ACC112 (cell line): ENCODE data around the gene CCNJ.
"Not testable (repeated sequence)": the region's sequence is repeated elsewhere in the genome, so short reads cannot be mapped to it uniquely, and the experiment has no call there.

Experiments
- H2AFZ ChIP-seq: fragments of 200-600 bp; sonication (generic); one replicate; pipeline ENCODE4 v1.6.0; 2017; ENCODE audit warnings: antibody characterized with exemption, low read length; ENCODE audit not compliant: unreplicated experiment
- H3K27ac ChIP-seq: fragments of 200-600 bp; sonication (generic); 2 replicates; pipeline ENCODE4 v1.5.1; 2014; ENCODE audit warnings: low read depth, mild to moderate bottlenecking, antibody characterized with exemption, low read length, moderate library complexity
- H3K27me3 ChIP-seq: fragments of 200-600 bp; sonication (generic); 2 replicates; pipeline ENCODE4 v1.6.1; 2014; ENCODE audit warnings: mild to moderate bottlenecking, antibody characterized with exemption, low read length, moderate library complexity, mixed read lengths; ENCODE audit not compliant: insufficient read depth
- H3K36me3 ChIP-seq: fragments of 200-600 bp; sonication (generic); 2 replicates; pipeline ENCODE4 v1.6.1; 2016; ENCODE audit warnings: mild to moderate bottlenecking, antibody characterized with exemption, low read length, moderate library complexity, mixed read lengths; ENCODE audit not compliant: insufficient read depth
- H3K4me1 ChIP-seq: fragments of 200-600 bp; sonication (generic); one replicate; pipeline ENCODE4 v1.6.1; 2016; ENCODE audit warnings: low read length, mixed read lengths; ENCODE audit not compliant: insufficient read depth, unreplicated experiment, control insufficient read depth
- H3K4me3 ChIP-seq: fragments of 200-600 bp; sonication (generic); 2 replicates; pipeline ENCODE4 v1.5.1; 2014; ENCODE audit warnings: mild to moderate bottlenecking, low read depth, low read length
- H3K79me2 ChIP-seq: fragments of 200-600 bp; sonication (generic); one replicate; pipeline ENCODE4 v1.6.0; 2016; ENCODE audit warnings: low read length; ENCODE audit not compliant: control insufficient read depth, unreplicated experiment, insufficient read depth

Gene CCNJ, protein sequence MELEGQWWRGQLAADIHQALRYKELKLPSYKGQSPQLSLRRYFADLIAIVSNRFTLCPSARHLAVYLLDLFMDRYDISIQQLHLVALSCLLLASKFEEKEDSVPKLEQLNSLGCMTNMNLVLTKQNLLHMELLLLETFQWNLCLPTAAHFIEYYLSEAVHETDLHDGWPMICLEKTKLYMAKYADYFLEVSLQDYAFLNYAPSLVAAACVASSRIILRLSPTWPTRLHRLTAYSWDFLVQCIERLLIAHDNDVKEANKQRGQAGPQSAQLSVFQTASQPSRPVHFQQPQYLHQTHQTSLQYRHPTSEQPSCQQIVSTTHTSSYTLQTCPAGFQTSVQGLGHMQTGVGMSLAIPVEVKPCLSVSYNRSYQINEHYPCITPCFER

DNA sequence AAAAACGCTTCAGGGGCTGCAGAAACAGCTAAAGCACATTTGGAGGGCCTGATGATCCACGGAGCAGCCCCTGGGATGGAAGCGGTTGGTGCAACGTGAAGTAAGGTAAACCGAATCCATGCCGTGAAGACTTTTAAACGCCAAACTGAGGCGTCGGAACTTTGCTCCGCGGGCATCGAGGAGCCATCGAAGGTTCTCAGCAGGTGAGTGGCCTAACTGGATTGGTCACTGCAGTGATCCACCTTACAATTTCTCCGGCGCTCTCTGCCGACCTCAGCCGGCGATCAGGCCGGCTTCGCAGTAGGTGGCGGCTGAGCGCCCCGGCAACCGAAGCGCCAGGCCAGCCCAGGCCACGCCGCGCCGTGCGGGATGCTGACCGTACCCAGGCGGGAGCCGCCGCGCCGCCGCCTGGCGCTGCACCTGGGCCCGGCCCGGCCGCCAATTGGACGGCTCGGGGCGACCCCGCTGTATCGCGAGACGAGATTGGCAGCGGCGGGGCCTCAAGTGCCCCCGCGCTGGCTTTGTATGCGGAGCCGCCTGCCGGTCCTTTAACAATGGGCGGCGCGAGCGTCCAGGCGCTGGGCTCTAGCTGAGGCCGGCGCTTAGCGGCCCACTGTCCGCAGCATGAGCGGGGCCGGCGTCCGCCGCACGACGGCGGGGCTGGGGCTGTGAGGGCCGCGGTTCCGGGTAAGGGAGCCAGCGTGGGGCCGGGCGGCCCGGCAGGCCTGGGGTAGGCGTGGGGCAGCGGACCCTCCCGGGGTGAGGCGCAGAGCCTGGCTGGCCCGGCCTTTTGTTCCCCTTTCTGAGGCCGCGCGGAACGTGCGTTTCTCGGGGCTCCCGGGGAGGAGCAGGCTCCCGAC, at the start of gene CCNJ:
Gene CCNJ (plus strand): TSS at position 551 of the 860 bp plus-strand sequence. CDS start 811 bp downstream, outside the sequence.
- H3K27me3 ChIP-seq, result peaks cover 4% of the 10 kb centered on the region; the same call in 1 of the 2 replicates
- peak within 1 kb of the TSS; percentile 51 for H3K27ac ChIP-seq
- H2AFZ ChIP-seq, result peak within 1 kb of the TSS; percentile 97
- peaks cover 5% of the 10 kb centered on the region for H3K4me1 ChIP-seq
- H3K36me3 ChIP-seq, result no peaks in the 10 kb centered on the region
- peak within 1 kb of the TSS; percentile 92 for H3K4me3 ChIP-seq
- peaks cover 40% of the 10 kb centered on the region for H3K79me2 ChIP-seq

DNA sequence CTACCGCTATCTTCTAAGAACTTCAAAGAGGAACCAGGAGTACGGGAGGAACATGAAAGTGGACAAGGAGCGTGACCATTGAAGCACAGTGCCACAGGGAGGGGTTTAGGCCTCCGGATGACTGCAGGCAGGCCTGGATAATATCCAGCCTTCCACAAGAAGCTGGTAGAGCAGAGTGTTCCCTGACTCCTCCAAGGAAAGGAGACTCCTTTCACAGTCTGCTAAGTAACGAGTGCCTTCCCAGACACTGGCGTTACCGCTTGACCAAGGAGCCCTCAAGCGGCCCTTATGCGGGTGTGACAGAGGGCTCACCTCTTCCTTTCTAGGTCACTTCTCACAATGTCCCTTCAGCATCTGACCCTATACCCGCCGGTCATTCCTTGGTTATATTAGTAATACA, 49.0 kb upstream of the CCNJ start:
- not testable (repeated sequence) for H3K4me3 ChIP-seq, H3K27ac ChIP-seq, H3K79me2 ChIP-seq, H3K4me1 ChIP-seq, H2AFZ ChIP-seq, H3K36me3 ChIP-seq
- H3K27me3 ChIP-seq, result peaks cover 14% of the 10 kb centered on the region

GRCh38 chr10:95998255-95998784, 45.1 kb upstream of the CCNJ start:
- Histone ChIP-seq H2AFZ (no peak overlapping the region), H3K27me3 (no peaks in the 10 kb centered on the region), H3K27ac (no peak overlapping the region), H3K36me3 (no peaks in the 10 kb centered on the region), H3K4me1 (no peaks in the 10 kb centered on the region), H3K79me2 (no peaks in the 10 kb centered on the region), H3K4me3 (no peak overlapping the region)

- no peak overlapping the region for H3K27ac ChIP-seq
- H3K36me3 ChIP-seq, result no peaks in the 10 kb centered on the region
- H3K4me3 ChIP-seq, result no peak overlapping the region
- 0 out of 2 replicates have a peak, but pooled peaks cover 2% of the 10 kb centered on the region for H3K27me3 ChIP-seq
- no peak overlapping the region for H2AFZ ChIP-seq
- no peaks in the 10 kb centered on the region for H3K79me2 ChIP-seq
- H3K4me1 ChIP-seq, result no peaks in the 10 kb centered on the region
These were observed 29.4 kb upstream of the CCNJ start for GRCh38 chr10:96013956-96014355.

DNA sequence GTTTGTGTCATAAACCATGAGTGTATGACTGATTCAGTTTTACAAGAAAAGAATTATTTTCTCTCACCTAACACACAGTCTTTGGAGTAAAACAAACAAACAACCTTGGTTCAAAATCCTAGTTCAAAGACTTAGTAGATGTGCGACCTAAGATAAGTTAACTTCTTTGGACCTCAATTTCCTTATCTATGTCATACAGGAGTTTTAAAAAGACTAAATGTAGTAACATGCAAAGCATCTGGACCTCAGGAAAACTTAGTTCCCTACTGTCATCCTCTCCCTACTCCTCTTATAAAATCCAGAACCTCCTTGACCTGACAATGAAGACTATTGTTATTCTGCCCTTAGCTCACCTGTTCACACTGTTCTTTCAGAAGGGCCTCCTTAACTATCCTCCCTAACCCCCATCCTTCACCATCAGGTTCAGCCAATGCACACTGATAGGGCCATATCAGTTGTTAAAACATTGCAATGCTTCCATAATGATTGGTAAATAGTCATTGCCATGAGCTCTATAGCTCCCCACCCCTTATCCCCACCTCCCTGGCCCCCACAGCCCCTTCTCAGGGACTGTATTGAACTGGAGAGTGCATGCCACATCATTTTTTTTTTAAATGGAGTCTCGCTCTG, 28.8 kb upstream of the CCNJ start:
- no peaks in the 10 kb centered on the region for H3K36me3 ChIP-seq
- no peaks in the 10 kb centered on the region for H3K79me2 ChIP-seq
- no peak overlapping the region for H3K27ac ChIP-seq
- H3K4me1 ChIP-seq, result no peaks in the 10 kb centered on the region
- no peak overlapping the region for H3K4me3 ChIP-seq
- no peak overlapping the region for H2AFZ ChIP-seq
- H3K27me3 ChIP-seq, result 0 out of 2 replicates have a peak, but pooled peaks cover 2% of the 10 kb centered on the region

DNA sequence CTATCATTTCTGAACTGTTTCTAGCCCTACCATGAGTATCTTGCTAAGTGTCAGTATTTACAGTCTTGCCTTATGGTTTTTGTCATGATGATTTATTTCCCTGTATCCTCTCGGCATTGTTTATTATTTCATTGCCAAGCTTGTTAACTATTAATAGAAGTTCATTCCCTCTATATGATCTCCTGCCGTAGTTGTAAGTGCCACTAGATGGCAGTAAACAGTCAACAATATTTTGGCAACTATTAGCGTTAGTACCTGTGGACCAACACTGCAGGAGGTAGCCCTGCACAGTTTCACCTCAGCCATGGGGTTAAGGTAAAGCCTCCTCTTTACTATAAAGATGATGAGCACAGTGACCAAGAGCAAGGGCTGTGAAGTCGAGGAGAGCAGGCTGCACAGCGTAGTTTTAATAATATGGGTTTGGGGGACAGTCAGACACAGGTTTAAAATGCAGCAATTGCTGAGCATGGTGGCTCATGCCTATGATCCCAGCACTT, 26.1 kb upstream of the CCNJ start:
- Histone ChIP-seq H2AFZ (no peak overlapping the region), H3K4me3 (no peak overlapping the region), H3K27ac (no peak overlapping the region), H3K27me3 (0 out of 2 replicates have a peak, but pooled peaks cover 2% of the 10 kb centered on the region), H3K4me1 (no peaks in the 10 kb centered on the region), H3K79me2 (no peaks in the 10 kb centered on the region), H3K36me3 (no peaks in the 10 kb centered on the region)

- no peak overlapping the region for H3K27ac ChIP-seq
- no peak overlapping the region for H3K4me3 ChIP-seq
- H3K27me3 ChIP-seq, result no peaks in the 10 kb centered on the region
- H3K4me1 ChIP-seq, result no peaks in the 10 kb centered on the region
- H3K36me3 ChIP-seq, result no peaks in the 10 kb centered on the region
- no peaks in the 10 kb centered on the region for H3K79me2 ChIP-seq
- H2AFZ ChIP-seq, result no peak overlapping the region
These were observed 22.1 kb upstream of the CCNJ start for GRCh38 chr10:96021332-96021731.

DNA sequence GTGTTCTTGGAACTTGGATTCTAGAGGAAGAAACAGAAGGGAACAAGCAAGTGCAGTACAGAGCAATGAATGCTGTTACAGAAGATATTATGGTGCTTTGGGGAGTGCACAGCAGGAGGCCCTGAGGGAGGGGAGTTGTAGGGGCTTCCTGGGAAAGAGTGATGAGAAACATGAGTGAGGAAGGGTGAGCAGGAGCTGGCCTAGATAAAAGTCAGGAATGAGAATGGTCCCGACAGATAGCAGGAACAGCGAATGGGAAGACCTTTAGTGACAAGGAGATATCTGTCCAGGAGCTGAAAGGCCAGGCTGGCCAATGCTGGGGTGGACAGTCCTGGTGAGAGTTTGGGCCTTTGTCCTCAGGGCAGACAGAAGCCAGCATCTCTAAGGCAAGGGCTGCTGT, 20.6 kb upstream of the CCNJ start:
- Histone ChIP-seq H3K27me3 (no peaks in the 10 kb centered on the region), H3K4me3 (no peak overlapping the region), H3K36me3 (no peaks in the 10 kb centered on the region), H3K4me1 (no peaks in the 10 kb centered on the region), H2AFZ (no peak overlapping the region), H3K79me2 (no peaks in the 10 kb centered on the region), H3K27ac (no peak overlapping the region)

GRCh38 chr10:96023168-96023567, 20.2 kb upstream of the CCNJ start:
- H3K79me2 ChIP-seq, result no peaks in the 10 kb centered on the region
- H3K27me3 ChIP-seq, result no peaks in the 10 kb centered on the region
- H3K36me3 ChIP-seq, result no peaks in the 10 kb centered on the region
- no peak overlapping the region for H3K4me3 ChIP-seq
- H2AFZ ChIP-seq, result no peak overlapping the region
- H3K4me1 ChIP-seq, result no peaks in the 10 kb centered on the region
- H3K27ac ChIP-seq, result no peak overlapping the region

DNA sequence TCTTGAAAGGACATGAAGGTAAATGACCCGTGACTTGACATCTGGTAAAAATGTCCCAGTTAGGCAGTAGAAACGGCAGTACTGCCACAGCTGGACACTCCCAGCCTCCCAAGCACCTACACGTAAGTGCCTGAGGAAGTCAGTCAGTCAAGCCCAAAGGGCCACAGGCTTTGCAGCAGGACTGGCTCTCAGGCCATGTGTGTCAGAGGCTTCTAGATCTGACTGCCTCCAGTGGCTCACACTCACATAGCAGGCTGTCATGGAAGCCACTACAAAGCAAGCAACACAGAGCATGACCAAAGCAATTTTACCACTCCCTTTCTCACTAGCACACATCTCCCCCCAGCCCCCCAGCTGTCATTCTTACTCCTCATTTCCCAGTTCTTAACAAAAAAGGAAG, 17.8 kb upstream of the CCNJ start:
- H3K27ac ChIP-seq, result no peak overlapping the region
- H3K79me2 ChIP-seq, result no peaks in the 10 kb centered on the region
- H2AFZ ChIP-seq, result no peak overlapping the region
- H3K27me3 ChIP-seq, result no peaks in the 10 kb centered on the region
- no peak overlapping the region for H3K4me3 ChIP-seq
- H3K36me3 ChIP-seq, result no peaks in the 10 kb centered on the region
- H3K4me1 ChIP-seq, result no peaks in the 10 kb centered on the region
